Keratinocyte (primary cell): Measurements from ENCODE around the gene PKHD1.

ENCODE experiments used
- EZH2 ChIP-seq: IDR thresholded peaks from one replicate; pipeline ENCODE4 v1.6.1; 2012; ENCODE audit warnings: inconsistent platforms, mild to moderate bottlenecking, low read length, moderate library complexity
- TF ChIP-seq, protein P1 (sequence below), 3 experiments: IDR thresholded peaks in 1 of 3; conservative IDR thresholded peaks in 1 of 3; optimal IDR thresholded peaks in 1 of 3; 2 replicates in 2 of 3; 3 replicates in 1 of 3; pipeline versions ENCODE3 to v1.5.1; 2011; ENCODE audit warnings: low read length in 3 of 3, mild to moderate bottlenecking in 3 of 3, moderate library complexity in 2 of 3, control low read depth in 1 of 3, inconsistent platforms in 1 of 3; ENCODE audit not compliant: insufficient read depth in 2 of 3; ENCODE audit errors: extremely low read depth in 1 of 3

DNA sequence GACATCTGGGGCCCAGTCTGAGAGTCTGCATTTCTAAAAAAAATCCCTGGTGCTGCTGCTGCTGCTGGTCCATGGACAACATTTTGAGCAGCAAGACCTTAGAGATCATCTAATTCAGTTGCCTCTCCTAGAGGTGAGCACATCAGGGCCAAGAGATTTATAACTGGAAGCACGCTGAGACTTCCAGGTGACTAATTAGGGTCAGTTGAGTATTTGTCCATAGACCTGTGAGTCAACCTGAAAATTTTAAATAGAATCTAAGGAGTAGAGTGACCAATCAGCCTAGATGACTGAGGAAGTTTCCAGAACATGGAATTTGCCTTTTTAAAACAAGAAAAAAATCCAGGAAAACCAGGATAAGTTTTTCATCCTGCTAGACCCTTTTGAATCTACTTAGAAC is 221.4 kb downstream of the PKHD1 start:
- TF ChIP-seq, protein P1, sequence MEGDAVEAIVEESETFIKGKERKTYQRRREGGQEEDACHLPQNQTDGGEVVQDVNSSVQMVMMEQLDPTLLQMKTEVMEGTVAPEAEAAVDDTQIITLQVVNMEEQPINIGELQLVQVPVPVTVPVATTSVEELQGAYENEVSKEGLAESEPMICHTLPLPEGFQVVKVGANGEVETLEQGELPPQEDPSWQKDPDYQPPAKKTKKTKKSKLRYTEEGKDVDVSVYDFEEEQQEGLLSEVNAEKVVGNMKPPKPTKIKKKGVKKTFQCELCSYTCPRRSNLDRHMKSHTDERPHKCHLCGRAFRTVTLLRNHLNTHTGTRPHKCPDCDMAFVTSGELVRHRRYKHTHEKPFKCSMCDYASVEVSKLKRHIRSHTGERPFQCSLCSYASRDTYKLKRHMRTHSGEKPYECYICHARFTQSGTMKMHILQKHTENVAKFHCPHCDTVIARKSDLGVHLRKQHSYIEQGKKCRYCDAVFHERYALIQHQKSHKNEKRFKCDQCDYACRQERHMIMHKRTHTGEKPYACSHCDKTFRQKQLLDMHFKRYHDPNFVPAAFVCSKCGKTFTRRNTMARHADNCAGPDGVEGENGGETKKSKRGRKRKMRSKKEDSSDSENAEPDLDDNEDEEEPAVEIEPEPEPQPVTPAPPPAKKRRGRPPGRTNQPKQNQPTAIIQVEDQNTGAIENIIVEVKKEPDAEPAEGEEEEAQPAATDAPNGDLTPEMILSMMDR (optimal IDR thresholded peaks at IDR 0.05 in 1 of 3, IDR thresholded peaks at IDR 0.05 in 1 of 3, conservative IDR thresholded peaks at IDR 0.05 in 1 of 3; ENCODE audit: extremely low read depth in 1 of 3, insufficient read depth in 2 of 3, low read length in 3 of 3): no peak
- no peak for TF ChIP-seq EZH2
